HepG2 (cell line): Measurements from ENCODE around the gene LBR. TPM values are rescaled to one million over a fixed set of nuclear protein-coding genes. Genes with fewer than 3 reads are reported as not detected.
A peak's percentile ranks its signal among the peaks of the same experiment; 100 is the strongest.

Experiments used
- ATF1 ChIP-seq: IDR thresholded peaks from 2 replicates; pipeline ENCODE4 v1.6.1; 2016; ENCODE audit warnings: mild to moderate bottlenecking, control low read depth
- ELF1 ChIP-seq: sonication (generic); formaldehyde crosslinking; IDR thresholded peaks from 2 replicates; pipeline ENCODE4 v1.4.0; 2020; ENCODE audit warnings: missing genetic modification reagents
- ESRRA ChIP-seq: sonication (generic); formaldehyde crosslinking; IDR thresholded peaks from 2 replicates; pipeline ENCODE4 v1.5.1; 2020; ENCODE audit warnings: mild to moderate bottlenecking, low read depth, missing genetic modification reagents
- FOSL2 ChIP-seq: sonication (generic); formaldehyde crosslinking; IDR thresholded peaks from 2 replicates; pipeline ENCODE4 v1.4.0; 2020; ENCODE audit warnings: missing genetic modification reagents
- HNF4G ChIP-seq, 2 experiments: sonication (generic) in 1 of 2; formaldehyde crosslinking in 1 of 2; IDR thresholded peaks; 2 replicates each; pipeline versions ENCODE4 v1.4.0 to v1.6.1; 2011 to 2020; ENCODE audit warnings: borderline replicate concordance in 2 of 2, low read depth in 2 of 2, mild to moderate bottlenecking in 2 of 2, low read length in 1 of 2, missing genetic modification reagents in 1 of 2, moderate library complexity in 1 of 2
- PITX1 ChIP-seq: sonication (generic); formaldehyde crosslinking; IDR thresholded peaks from 2 replicates; pipeline ENCODE4 v1.5.1; 2020; ENCODE audit warnings: mild to moderate bottlenecking, missing genetic modification reagents
- RXRB ChIP-seq: IDR thresholded peaks from 2 replicates; pipeline ENCODE4 v1.6.1; 2016; ENCODE audit warnings: borderline replicate concordance, missing genetic modification reagents, missing compliant biosample characterization
- SNAPC5 ChIP-seq: sonication (generic); formaldehyde crosslinking; IDR thresholded peaks from 2 replicates; pipeline ENCODE4 v1.8.1; 2023; ENCODE audit warnings: mild to moderate bottlenecking, missing genetic modification reagents, borderline replicate concordance
- TBL1XR1 ChIP-seq: fragments of 150-350 bp; IDR thresholded peaks from 2 replicates; pipeline ENCODE4 v1.6.1; 2014; ENCODE audit warnings: borderline replicate concordance, low read length; ENCODE audit not compliant: partially characterized antibody
- ZBTB40 ChIP-seq, 2 experiments: fragments of 450-650 bp in 1 of 2; sonication (generic) in 1 of 2; formaldehyde crosslinking in 1 of 2; IDR thresholded peaks; 2 replicates each; pipeline versions ENCODE4 v1.6.1 to v1.8.0; 2016 to 2022; ENCODE audit warnings: antibody characterized with exemption in 1 of 2, mild to moderate bottlenecking in 1 of 2, missing genetic modification reagents in 1 of 2
- ZFP1 ChIP-seq: IDR thresholded peaks from 2 replicates; pipeline ENCODE4 v1.6.1; 2016
- ZMYM3 ChIP-seq: sonication (generic); formaldehyde crosslinking; IDR thresholded peaks from 2 replicates; pipeline ENCODE4 v1.5.1; 2020; ENCODE audit warnings: mild to moderate bottlenecking, missing genetic modification reagents
- ZNF121 ChIP-seq: sonication (generic); formaldehyde crosslinking; IDR thresholded peaks from 2 replicates; pipeline ENCODE4 v1.5.0; 2020; ENCODE audit warnings: mild to moderate bottlenecking, missing genetic modification reagents
- ZNF274 ChIP-seq: sonication (generic); formaldehyde crosslinking; IDR thresholded peaks from 2 replicates; pipeline ENCODE4 v1.5.1; 2020; ENCODE audit warnings: mild to moderate bottlenecking, missing genetic modification reagents
- ZSCAN5A ChIP-seq: sonication (generic); formaldehyde crosslinking; IDR thresholded peaks from 2 replicates; pipeline ENCODE4 v1.8.0; 2022; ENCODE audit warnings: mild to moderate bottlenecking, missing genetic modification reagents, borderline replicate concordance
- polyA plus RNA-seq, 8 experiments: library from polyadenylated mRNA; depleted of rRNA in 3 of 8; stranded (reverse) in 7 of 8; unstranded in 1 of 8; fragments of >200 nt; fragmentation: Illumina TruSeq in 4 of 8; extraction: Trizol in 4 of 8; gene quantifications; 2 replicates each; pipeline versions ENCODE4 v1.2.1 to v1.2.3, GENCODE V29; 2011 to 2016; ENCODE audit warnings: low read depth in 4 of 8, missing spikeins in 1 of 8, mixed read lengths in 1 of 8; ENCODE audit not compliant: insufficient read depth in 1 of 8
- total RNA-seq, 5 experiments: library from RNA; depleted of rRNA; stranded (reverse); fragments of >200 nt; fragmentation: Illumina TruSeq; extraction: Trizol; gene quantifications; 2 replicates each; pipeline ENCODE4 v1.2.3, GENCODE V29; 2016; ENCODE audit warnings: low read depth in 1 of 5
- TF ChIP-seq, protein P1 (sequence below), 2 experiments: fragments of 450-650 bp in 1 of 2; sonication (generic) in 1 of 2; formaldehyde crosslinking; IDR thresholded peaks; 2 replicates each; pipeline versions ENCODE4 v1.5.0 to v1.8.0; 2020 to 2022; ENCODE audit warnings: mild to moderate bottlenecking in 1 of 2, missing genetic modification reagents in 1 of 2

Gene LBR
- total and polyA plus RNA-seq, 2 of the 13 experiments (the other 11 are each of a cell fraction or from before 2014, with no cell fraction given) = 38.9 to 76.7 TPM

DNA sequence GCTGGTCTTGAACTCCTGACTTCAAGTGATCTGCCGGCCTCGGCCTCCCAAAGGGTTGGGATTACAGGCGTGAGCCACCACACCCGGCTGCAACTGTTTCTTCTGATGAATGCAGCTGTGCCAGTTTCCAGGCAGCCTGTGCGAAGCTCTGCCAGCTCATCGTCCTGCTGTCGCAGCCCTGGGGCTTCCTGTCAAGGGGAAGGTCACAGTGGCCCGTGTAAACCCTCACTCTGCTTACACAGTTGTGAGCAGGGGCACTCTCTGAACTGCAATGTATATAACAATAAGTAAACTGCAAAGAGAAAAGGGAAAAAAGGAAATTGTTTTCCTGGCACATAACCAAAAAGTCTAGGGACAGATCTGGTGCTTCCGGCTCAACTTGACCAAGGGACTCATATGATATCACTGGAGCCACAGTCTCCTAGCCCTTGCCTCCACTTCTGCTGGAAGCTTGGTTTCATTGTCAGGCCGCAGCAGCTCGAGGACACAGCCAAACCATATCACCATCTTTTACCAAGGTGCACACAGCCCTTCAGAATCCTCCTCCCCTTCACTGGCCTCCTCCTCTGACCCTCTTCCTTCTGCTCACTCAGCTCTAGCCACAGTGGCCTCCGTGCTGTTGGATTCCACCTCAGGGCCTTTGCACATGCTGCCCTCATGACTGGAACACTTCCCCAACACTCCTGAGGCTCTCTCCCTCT lies 22.8 kb upstream of the LBR start (continued):
- TF ChIP-seq ZBTB40 (IDR thresholded peaks at IDR 0.05) (no peak), ZBTB40 (CRISPR knock-in tag; IDR thresholded peaks at IDR 0.05) (peak; percentile 68), FOSL2 (CRISPR knock-in tag) (peak; percentile 53; the same call in 1 of the 2 replicates), TBL1XR1 (no peak), ATF1 (CRISPR knock-in tag) (no peak), HNF4G (IDR thresholded peaks at IDR 0.05; ENCODE audit: borderline replicate concordance, low read depth, low read length) (no peak), HNF4G (CRISPR knock-in tag; IDR thresholded peaks at IDR 0.05; ENCODE audit: borderline replicate concordance, low read depth) (peak; percentile 16; the same call in 1 of the 2 replicates), ESRRA (no peak), RXRB (peak; percentile 71), ZNF274 (CRISPR knock-in tag) (no peak), SNAPC5 (CRISPR knock-in tag) (no peak), ZFP1 (CRISPR knock-in tag) (0 out of 2 replicates have a peak, but pooled peaks have one; percentile 18), PITX1 (CRISPR knock-in tag) (peak; percentile 63; the same call in 1 of the 2 replicates), ZMYM3 (CRISPR knock-in tag) (peak; percentile 93), ELF1 (CRISPR knock-in tag) (peak; percentile 48), ZNF121 (CRISPR knock-in tag) (peak; percentile 78), ZSCAN5A (CRISPR knock-in tag) (no peak)
- TF ChIP-seq, protein P1, sequence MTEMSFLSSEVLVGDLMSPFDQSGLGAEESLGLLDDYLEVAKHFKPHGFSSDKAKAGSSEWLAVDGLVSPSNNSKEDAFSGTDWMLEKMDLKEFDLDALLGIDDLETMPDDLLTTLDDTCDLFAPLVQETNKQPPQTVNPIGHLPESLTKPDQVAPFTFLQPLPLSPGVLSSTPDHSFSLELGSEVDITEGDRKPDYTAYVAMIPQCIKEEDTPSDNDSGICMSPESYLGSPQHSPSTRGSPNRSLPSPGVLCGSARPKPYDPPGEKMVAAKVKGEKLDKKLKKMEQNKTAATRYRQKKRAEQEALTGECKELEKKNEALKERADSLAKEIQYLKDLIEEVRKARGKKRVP (CRISPR knock-in tag; IDR thresholded peaks at IDR 0.05) = peak in 1 of 2 experiments; percentile 43; a peak in 2 of 4 replicates
